Skeletal muscle cell (primary cell): ENCODE measurements around the gene ANO2.

Source experiments
- DNase-seq: peaks from one replicate; pipeline ENCODE4 v3.0.0-alpha.2; 2010; ENCODE audit warnings: low read depth
- H3K4me3 ChIP-seq: 2 replicates; pipeline ENCODE4 v1.5.1; 2011; ENCODE audit warnings: low read depth, mild to moderate bottlenecking, control low read depth, low read length, moderate library complexity

Gene ANO2

DNA sequence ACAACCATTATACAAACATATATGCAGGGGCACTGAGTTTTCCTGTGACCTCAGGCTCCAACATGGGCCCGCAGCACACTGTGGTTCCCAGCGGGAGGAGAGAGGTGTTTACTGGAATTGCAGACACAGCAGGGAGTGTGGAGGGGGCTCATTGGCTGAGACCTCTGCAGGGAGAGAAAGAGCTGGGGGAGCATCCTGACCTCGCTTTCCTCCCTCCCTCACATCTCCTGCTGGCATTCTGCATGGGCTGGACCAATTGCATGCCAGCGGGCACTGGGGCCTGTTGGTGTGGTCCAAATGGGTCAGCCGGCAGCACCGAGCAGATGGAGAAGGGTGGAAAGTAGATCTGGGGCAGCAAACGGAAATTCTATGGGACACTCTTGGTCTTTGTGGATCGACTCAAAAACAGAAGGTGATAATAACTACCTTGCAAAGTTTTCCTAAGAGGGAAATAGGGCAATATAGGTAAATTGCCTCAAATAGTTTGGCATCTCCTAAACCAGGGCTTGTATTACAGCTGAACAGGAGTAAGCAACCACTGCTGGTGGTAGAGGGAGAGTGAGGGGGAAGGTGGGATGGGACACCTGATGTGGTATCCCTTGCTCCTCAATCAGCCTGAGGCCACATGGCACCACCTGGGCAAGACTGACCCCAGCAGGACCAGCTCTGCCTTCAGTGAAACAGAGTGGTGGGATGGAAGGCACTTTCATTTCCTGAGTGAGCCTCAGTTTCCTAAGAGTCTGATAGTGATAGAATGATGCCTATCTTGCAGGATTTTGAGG, 426.3 kb downstream of the ANO2 start:
- no peak for DNase-seq
- no peak overlapping the region for H3K4me3 ChIP-seq

- no peak overlapping the region for H3K4me3 ChIP-seq
- DNase-seq = no peak
Observed at GRCh38 chr12:5516371-5517241, 428.5 kb downstream of the ANO2 start.

GRCh38 chr12:5515458-5515857, 429.6 kb downstream of the ANO2 start:
- no peak overlapping the region for H3K4me3 ChIP-seq
- DNase-seq = no peak

GRCh38 chr12:5514545-5514944, 430.5 kb downstream of the ANO2 start:
- H3K4me3 ChIP-seq = no peak overlapping the region
- DNase-seq = no peak

DNA sequence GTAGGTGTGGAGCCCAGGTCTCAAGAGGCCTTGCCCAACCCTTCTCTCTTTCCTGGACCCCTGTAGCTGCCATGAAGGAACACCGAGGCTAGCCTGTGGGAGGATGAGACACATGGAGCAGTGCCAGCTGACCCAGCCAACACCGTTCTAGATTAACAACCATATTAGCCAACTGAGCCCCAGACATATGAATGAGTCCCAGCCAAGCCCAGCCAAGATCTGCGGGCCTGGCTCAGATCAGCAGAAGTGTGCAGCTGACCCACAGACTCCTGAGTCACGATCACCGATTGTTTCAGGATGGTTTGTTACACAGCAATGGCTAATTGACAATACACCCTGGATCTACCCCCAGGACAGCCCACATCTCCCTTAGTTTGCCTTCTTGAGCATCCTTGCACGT, 431.0 kb downstream of the ANO2 start:
- no peak for DNase-seq
- H3K4me3 ChIP-seq = no peak overlapping the region

- no peak for DNase-seq
Observed at GRCh38 chr12:5513406-5513805, 431.7 kb downstream of the ANO2 start.

More at GRCh38 chr12:5513406-5513805, 431.7 kb downstream of the ANO2 start:
- no peak overlapping the region for H3K4me3 ChIP-seq
